GM21576 (cell line): ENCODE data around the gene MYO1D.

Experiments
- ATAC-seq: cut with Tn5 transposase; IDR thresholded peaks from one replicate; pipeline ENCODE4 v1.9.1; 2021; ENCODE audit warnings: mild to moderate bottlenecking, moderate library complexity; ENCODE audit not compliant: unreplicated experiment

The MYO1D gene

GRCh38 chr17:32631341-32632096 is 245.4 kb downstream of the MYO1D start:
- no peak for ATAC-seq

GRCh38 chr17:32629563-32630190 is 247.2 kb downstream of the MYO1D start:
- ATAC-seq, result no peak

GRCh38 chr17:32628271-32629044 is 248.5 kb downstream of the MYO1D start:
- ATAC-seq, result no peak

GRCh38 chr17:32627239-32627996 is 249.5 kb downstream of the MYO1D start:
- ATAC-seq, result no peak

GRCh38 chr17:32626379-32626791 is 250.5 kb downstream of the MYO1D start:
- ATAC-seq, result no peak

- no peak for ATAC-seq
These were observed 251.0 kb downstream of the MYO1D start for GRCh38 chr17:32625971-32626370.

- ATAC-seq, result no peak
These were observed 253.7 kb downstream of the MYO1D start for GRCh38 chr17:32623196-32623595.

GRCh38 chr17:32622540-32622939 is 254.4 kb downstream of the MYO1D start:
- no peak for ATAC-seq

GRCh38 chr17:32621612-32622312 is 255.2 kb downstream of the MYO1D start:
- no peak for ATAC-seq

- ATAC-seq, result no peak
These were observed 261.6 kb downstream of the MYO1D start for GRCh38 chr17:32615326-32615725.

- no peak for ATAC-seq
These were observed 266.0 kb downstream of the MYO1D start for GRCh38 chr17:32610943-32611342.

GRCh38 chr17:32609884-32610650 is 266.9 kb downstream of the MYO1D start:
- no peak for ATAC-seq

- ATAC-seq, result no peak
These were observed 267.8 kb downstream of the MYO1D start for GRCh38 chr17:32609085-32609484.

- ATAC-seq, result no peak
These were observed 268.7 kb downstream of the MYO1D start for GRCh38 chr17:32608267-32608666.

GRCh38 chr17:32604966-32605365 is 272.0 kb downstream of the MYO1D start:
- no peak for ATAC-seq

GRCh38 chr17:32602396-32602795 is 274.5 kb downstream of the MYO1D start:
- no peak for ATAC-seq

GRCh38 chr17:32601866-32602265 is 275.1 kb downstream of the MYO1D start:
- ATAC-seq, result no peak

- ATAC-seq, result no peak
These were observed 280.3 kb downstream of the MYO1D start for GRCh38 chr17:32596628-32597027.

- ATAC-seq, result no peak
These were observed 280.7 kb downstream of the MYO1D start for GRCh38 chr17:32596206-32596605.

- ATAC-seq, result no peak
These were observed 283.9 kb downstream of the MYO1D start for GRCh38 chr17:32593003-32593402.
